ENCODE results near the gene COQ3. TPM values are rescaled to one million over a fixed set of nuclear protein-coding genes. Genes with fewer than 3 reads are reported as not detected.

The COQ3 gene
- total RNA-seq, 1 experiment from 2014 or later: 5.8 TPM

DNA sequence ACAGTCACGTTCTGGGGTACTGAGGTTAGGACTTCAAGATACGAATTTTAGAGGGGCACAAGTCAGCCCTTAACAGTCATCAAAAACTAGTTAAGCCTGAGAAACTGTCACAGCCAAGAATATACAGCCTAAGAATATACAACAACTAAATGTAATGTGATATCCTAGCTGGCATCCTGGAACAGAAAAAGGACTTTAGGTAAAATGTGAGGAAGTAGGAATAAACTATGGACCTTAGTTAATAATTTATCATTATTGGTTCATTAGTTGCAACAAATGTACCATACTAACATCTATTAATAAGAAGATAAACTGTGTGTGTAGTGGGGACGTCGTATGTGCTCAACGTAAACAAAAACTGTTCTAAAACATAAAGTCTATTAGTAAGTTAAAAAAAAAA, 30.0 kb upstream of the COQ3 start:
- Histone ChIP-seq H3K4me1 (peaks cover 13% of the 10 kb centered on the region), H3K36me3 (ENCODE audit: control insufficient read depth, insufficient read depth, low read length) (no peaks in the 10 kb centered on the region), H3K4me3 (ENCODE audit: low read depth, low read length) (peak overlapping the region; percentile 73), H3K9me3 (no peaks in the 10 kb centered on the region), H3K27me3 (replicated peaks; ENCODE audit: control insufficient read depth, insufficient read depth, low read length) (no peaks in the 10 kb centered on the region)
- POLR2A ChIA-PET: interaction anchor here (0.5 to 1.1 kb wide), 3 partner anchors 30 to 489 kb away, joined by 3 to 17 read pairs (median 4); partner anchors contain the start of genes CCNC and COQ3
- intact Hi-C loops (cut with micrococcal nuclease; ENCODE audit: unreplicated experiment): no loop called here
- TF ChIP-seq CTCF (IDR thresholded peaks at IDR 0.05; ENCODE audit: insufficient read depth in 1 of 2, low read depth in 1 of 2, low read length in 1 of 2, severe bottlenecking in 1 of 2, unreplicated experiment in 1 of 2): no peak
- Mint-ChIP-seq H3K36me3 (ENCODE audit: insufficient read depth, unreplicated experiment) (peaks cover 40% of the 10 kb centered on the region), H3K27me3 (ENCODE audit: insufficient read depth, unreplicated experiment) (no peaks in the 10 kb centered on the region), H3K4me3 (ENCODE audit: unreplicated experiment) (peak overlapping the region; percentile 97), H3K4me1 (ENCODE audit: low read depth, unreplicated experiment) (peaks cover 8% of the 10 kb centered on the region), H3K9me3 (ENCODE audit: unreplicated experiment) (no peaks in the 10 kb centered on the region), H3K27ac (ENCODE audit: unreplicated experiment) (no peak overlapping the region)
- BruUV-seq (replicated peaks): no TSS peak
- CTCF ChIA-PET: interaction anchor here (1.2 kb wide), 1 partner anchor 30 kb away, joined by 5 read pairs; the partner anchor contains the start of gene COQ3
- no peak for DNase-seq

DNA sequence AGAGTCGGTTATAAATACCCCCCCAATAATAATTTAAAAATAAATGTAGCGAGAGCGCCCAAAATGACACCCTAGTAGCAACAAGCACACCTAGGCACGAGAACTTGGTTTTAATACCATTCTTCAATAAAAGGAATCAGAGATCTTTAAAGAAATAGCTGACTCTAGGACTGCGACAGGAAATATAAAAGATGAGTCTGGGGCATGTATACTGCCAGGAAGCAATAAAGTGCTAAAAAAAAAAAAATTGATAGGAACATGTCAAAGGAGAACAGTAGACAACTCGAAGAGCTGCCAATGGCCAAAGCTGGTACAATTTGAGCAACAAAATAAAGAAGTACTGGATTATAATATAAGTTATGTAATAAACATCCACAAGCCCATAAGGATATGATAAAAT, 28.9 kb upstream of the COQ3 start:
- POLR2A ChIA-PET: no interaction called here

GRCh38 chr6:99416892-99417767, 23.1 kb upstream of the COQ3 start:
- Histone ChIP-seq H3K9me3 (no peaks in the 10 kb centered on the region), H3K36me3 (ENCODE audit: control insufficient read depth, insufficient read depth, low read length) (peaks cover under 1% of the 10 kb centered on the region; the same call in 1 of the 2 replicates), H3K4me3 (ENCODE audit: low read depth, low read length) (no peak overlapping the region), H3K4me1 (no peaks in the 10 kb centered on the region), H3K27me3 (replicated peaks; ENCODE audit: control insufficient read depth, insufficient read depth, low read length) (no peaks in the 10 kb centered on the region)
- no peak for DNase-seq
- BruUV-seq (replicated peaks): no TSS peak
- H3K4me3 Mint-ChIP-seq (ENCODE audit: unreplicated experiment): no peak overlapping the region
- H3K27me3 Mint-ChIP-seq (ENCODE audit: insufficient read depth, unreplicated experiment): no peaks in the 10 kb centered on the region
- ChIA-PET CTCF (no interaction called here), POLR2A (interaction anchor here (0.6 kb wide), 1 partner anchor 100 kb away, joined by 3 read pairs; no protein-coding TSS in a partner anchor)
- intact Hi-C loops (cut with micrococcal nuclease; ENCODE audit: unreplicated experiment): no loop called here
- H3K27ac Mint-ChIP-seq (ENCODE audit: unreplicated experiment): no peak overlapping the region
- H3K9me3 Mint-ChIP-seq (ENCODE audit: unreplicated experiment): no peaks in the 10 kb centered on the region
- no peak for TF ChIP-seq CTCF (IDR thresholded peaks at IDR 0.05; ENCODE audit: insufficient read depth in 1 of 2, low read depth in 1 of 2, low read length in 1 of 2, severe bottlenecking in 1 of 2, unreplicated experiment in 1 of 2)
- H3K4me1 Mint-ChIP-seq (ENCODE audit: low read depth, unreplicated experiment): no peaks in the 10 kb centered on the region
- H3K36me3 Mint-ChIP-seq (ENCODE audit: insufficient read depth, unreplicated experiment): peaks cover 21% of the 10 kb centered on the region

More for the DNA sequence above, 28.9 kb upstream of the COQ3 start:
- no peaks in the 10 kb centered on the region for H3K9me3 Mint-ChIP-seq (ENCODE audit: unreplicated experiment)
- intact Hi-C loops (cut with micrococcal nuclease; ENCODE audit: unreplicated experiment): no loop called here
- Histone ChIP-seq H3K9me3 (no peaks in the 10 kb centered on the region), H3K36me3 (ENCODE audit: control insufficient read depth, insufficient read depth, low read length) (no peaks in the 10 kb centered on the region), H3K4me3 (ENCODE audit: low read depth, low read length) (no peak overlapping the region), H3K4me1 (peaks cover 13% of the 10 kb centered on the region), H3K27me3 (replicated peaks; ENCODE audit: control insufficient read depth, insufficient read depth, low read length) (no peaks in the 10 kb centered on the region)
- H3K27me3 Mint-ChIP-seq (ENCODE audit: insufficient read depth, unreplicated experiment): no peaks in the 10 kb centered on the region
- CTCF ChIA-PET: no interaction called here
- TF ChIP-seq CTCF (IDR thresholded peaks at IDR 0.05; ENCODE audit: insufficient read depth in 1 of 2, low read depth in 1 of 2, low read length in 1 of 2, severe bottlenecking in 1 of 2, unreplicated experiment in 1 of 2): no peak
- no peak overlapping the region for H3K4me3 Mint-ChIP-seq (ENCODE audit: unreplicated experiment)
- no peak overlapping the region for H3K27ac Mint-ChIP-seq (ENCODE audit: unreplicated experiment)
- no peak for DNase-seq
- H3K4me1 Mint-ChIP-seq (ENCODE audit: low read depth, unreplicated experiment): peaks cover 8% of the 10 kb centered on the region
- H3K36me3 Mint-ChIP-seq (ENCODE audit: insufficient read depth, unreplicated experiment): peaks cover 40% of the 10 kb centered on the region
- no TSS peak for BruUV-seq (replicated peaks)
